Measurements from ENCODE around the gene ZNF624.

ZNF624 gene

DNA sequence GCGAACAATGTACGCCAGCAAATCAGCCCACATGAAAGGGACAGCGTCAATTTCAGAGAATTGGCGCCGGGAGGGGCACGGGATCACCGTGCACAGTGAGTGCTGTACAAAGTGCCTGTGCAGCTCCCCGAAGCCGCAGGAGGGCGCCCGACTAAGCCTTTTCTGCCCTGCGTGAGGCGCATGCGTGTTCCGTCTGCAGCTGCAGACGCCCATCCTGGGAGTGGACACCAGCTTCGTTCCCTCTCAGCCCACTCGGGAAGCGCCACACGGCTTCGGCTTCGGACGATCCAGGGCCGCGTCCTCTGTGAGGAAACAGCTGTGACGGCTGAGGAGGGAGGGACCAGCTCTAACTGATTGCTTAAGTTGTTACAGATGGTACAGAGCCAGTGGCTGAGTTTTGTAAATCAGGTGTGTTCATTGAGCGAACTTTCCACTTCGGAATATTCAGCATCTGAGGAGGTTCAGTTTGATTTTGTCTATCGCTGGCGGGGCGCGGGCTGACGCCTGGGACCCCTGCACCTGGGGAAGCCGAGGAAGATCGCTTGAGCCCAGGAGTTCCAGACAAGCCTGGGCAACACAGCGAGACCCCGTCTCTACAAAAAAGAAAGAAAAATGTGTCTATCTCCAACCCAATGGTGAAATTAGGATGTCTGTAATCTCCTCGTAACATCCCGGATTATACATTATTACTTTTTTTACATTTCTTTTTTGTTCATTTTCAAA, 69.2 kb downstream of the ZNF624 start:
- peak overlapping the region; percentile 36 to 50 for H3K4me3 ChIP-seq (replicated peaks in 1 of 2; ENCODE audit: low read depth in 2 of 2, low read length in 2 of 2)
- TF ChIP-seq, protein P1, sequence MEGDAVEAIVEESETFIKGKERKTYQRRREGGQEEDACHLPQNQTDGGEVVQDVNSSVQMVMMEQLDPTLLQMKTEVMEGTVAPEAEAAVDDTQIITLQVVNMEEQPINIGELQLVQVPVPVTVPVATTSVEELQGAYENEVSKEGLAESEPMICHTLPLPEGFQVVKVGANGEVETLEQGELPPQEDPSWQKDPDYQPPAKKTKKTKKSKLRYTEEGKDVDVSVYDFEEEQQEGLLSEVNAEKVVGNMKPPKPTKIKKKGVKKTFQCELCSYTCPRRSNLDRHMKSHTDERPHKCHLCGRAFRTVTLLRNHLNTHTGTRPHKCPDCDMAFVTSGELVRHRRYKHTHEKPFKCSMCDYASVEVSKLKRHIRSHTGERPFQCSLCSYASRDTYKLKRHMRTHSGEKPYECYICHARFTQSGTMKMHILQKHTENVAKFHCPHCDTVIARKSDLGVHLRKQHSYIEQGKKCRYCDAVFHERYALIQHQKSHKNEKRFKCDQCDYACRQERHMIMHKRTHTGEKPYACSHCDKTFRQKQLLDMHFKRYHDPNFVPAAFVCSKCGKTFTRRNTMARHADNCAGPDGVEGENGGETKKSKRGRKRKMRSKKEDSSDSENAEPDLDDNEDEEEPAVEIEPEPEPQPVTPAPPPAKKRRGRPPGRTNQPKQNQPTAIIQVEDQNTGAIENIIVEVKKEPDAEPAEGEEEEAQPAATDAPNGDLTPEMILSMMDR (IDR thresholded peaks at IDR 0.05; ENCODE audit: low read depth, low read length): peak; percentile 96
- DNase-seq (ENCODE audit: low read depth in 2 of 2): peak; percentile 88 to 90

DNA sequence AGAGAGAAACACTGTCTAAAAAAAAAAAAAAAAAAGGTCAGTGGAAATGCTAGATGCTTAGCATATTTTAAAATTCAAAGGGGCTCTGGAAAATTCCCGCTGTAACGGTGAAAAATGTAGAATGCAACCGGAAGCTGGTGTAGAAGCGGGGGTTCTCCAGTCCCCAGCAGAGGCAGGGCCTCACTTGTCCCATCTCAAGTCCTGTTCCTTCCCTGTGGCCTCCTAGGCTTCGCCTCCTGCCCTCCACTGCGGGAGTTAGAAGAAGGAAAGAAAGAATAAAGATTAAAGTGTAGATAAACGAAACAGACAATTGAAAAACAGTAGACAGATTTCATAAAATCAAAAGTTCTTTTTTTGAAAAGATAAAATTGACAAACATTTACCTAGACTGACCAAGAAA, 69.9 kb downstream of the ZNF624 start:
- H3K4me3 ChIP-seq (replicated peaks in 1 of 2; ENCODE audit: low read depth in 2 of 2, low read length in 2 of 2): no peak overlapping the region
- TF ChIP-seq, protein P1 (IDR thresholded peaks at IDR 0.05; ENCODE audit: low read depth, low read length): no peak
- no peak for DNase-seq (ENCODE audit: low read depth in 2 of 2)

DNA sequence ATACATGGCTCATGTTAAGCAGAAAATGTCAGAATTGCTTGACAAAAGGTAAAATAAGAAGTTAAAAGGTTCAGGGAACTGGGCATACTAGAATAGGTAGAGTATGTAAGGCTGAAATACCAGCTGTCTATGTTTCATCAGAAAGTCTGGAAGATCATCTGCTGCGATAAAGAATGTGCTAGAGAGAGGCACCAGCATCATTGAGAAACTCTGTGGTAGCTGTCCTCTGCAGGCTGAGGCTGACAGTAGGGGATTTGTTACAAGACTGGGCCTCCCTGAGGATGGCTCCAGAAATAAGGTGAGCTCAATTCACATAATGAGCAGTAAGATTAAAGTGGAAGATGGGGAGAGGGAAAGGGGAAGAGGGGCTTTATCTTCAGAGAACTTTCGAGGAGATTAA, 80.2 kb downstream of the ZNF624 start:
- TF ChIP-seq, protein P1 (IDR thresholded peaks at IDR 0.05; ENCODE audit: low read depth, low read length): no peak
- H3K4me3 ChIP-seq (replicated peaks in 1 of 2; ENCODE audit: low read depth in 2 of 2, low read length in 2 of 2): no peak overlapping the region
- no peak for DNase-seq (ENCODE audit: low read depth in 2 of 2)

Data from cardiac fibroblast (primary cell).